DMS53 treated with DMSO at 0.1 percent for 48 hours (cell line): Measurements from ENCODE around the gene SLC35A3.
"Not testable (repeated sequence)": the region's sequence is repeated elsewhere in the genome, so short reads cannot be mapped to it uniquely, and the experiment has no call there.

Source experiments
- DNase-seq: peaks from one replicate; lab custom pipeline; 2025; ENCODE audit not compliant: unreplicated experiment; lab: John Stamatoyannopoulos, UW

Gene SLC35A3

GRCh38 chr1:99970713-99971255 is 988 bp downstream of the SLC35A3 start:
- DNase-seq: no peak

- not testable (repeated sequence) for DNase-seq
Measured at GRCh38 chr1:99972066-99972465, 2.3 kb downstream of the SLC35A3 start.

GRCh38 chr1:99975529-99975928 is 5.7 kb downstream of the SLC35A3 start:
- DNase-seq: no peak

GRCh38 chr1:99977326-99977725 is 7.5 kb downstream of the SLC35A3 start:
- DNase-seq: not testable (repeated sequence)

GRCh38 chr1:99978218-99978617 is 8.4 kb downstream of the SLC35A3 start:
- no peak for DNase-seq

GRCh38 chr1:99979091-99979490 is 9.3 kb downstream of the SLC35A3 start:
- DNase-seq: no peak

GRCh38 chr1:99980928-99981327 is 11.1 kb downstream of the SLC35A3 start:
- no peak for DNase-seq

GRCh38 chr1:99986656-99987225 is 16.9 kb downstream of the SLC35A3 start:
- no peak for DNase-seq

GRCh38 chr1:99988210-99988765 is 18.5 kb downstream of the SLC35A3 start:
- no peak for DNase-seq

- no peak for DNase-seq
Measured at GRCh38 chr1:99992044-99992722, 22.4 kb downstream of the SLC35A3 start.

GRCh38 chr1:99992760-99993467 is 23.1 kb downstream of the SLC35A3 start:
- no peak for DNase-seq

- no peak for DNase-seq
Measured at GRCh38 chr1:99993468-99993845, 23.7 kb downstream of the SLC35A3 start.

- DNase-seq: no peak
Measured at GRCh38 chr1:99994496-99994895, 24.7 kb downstream of the SLC35A3 start.

GRCh38 chr1:99996951-99997350 is 27.2 kb downstream of the SLC35A3 start:
- DNase-seq: no peak

GRCh38 chr1:100001462-100001861 is 31.7 kb downstream of the SLC35A3 start:
- no peak for DNase-seq

GRCh38 chr1:100005424-100005823 is 35.6 kb downstream of the SLC35A3 start:
- no peak for DNase-seq

GRCh38 chr1:100006688-100007087 is 36.9 kb downstream of the SLC35A3 start:
- no peak for DNase-seq

- no peak for DNase-seq
Measured at GRCh38 chr1:100009458-100009857, 39.7 kb downstream of the SLC35A3 start.

- no peak for DNase-seq
Measured at GRCh38 chr1:100010804-100011203, 41.0 kb downstream of the SLC35A3 start.

GRCh38 chr1:100019220-100019619 is 49.4 kb downstream of the SLC35A3 start:
- DNase-seq: no peak

GRCh38 chr1:100023482-100023881 is 53.7 kb downstream of the SLC35A3 start:
- no peak for DNase-seq

- DNase-seq: no peak
Measured at GRCh38 chr1:100027212-100027611, 57.4 kb downstream of the SLC35A3 start.
